Psoas muscle (tissue), 8 donors: ENCODE data around the gene CEP63. TPM values are rescaled to one million over a fixed set of nuclear protein-coding genes. Genes with fewer than 3 reads are reported as not detected.

ENCODE experiments used
- ATAC-seq, 4 donors: fragments of 200-7000 bp; cut with Tn5 transposase; one replicate each; pipeline ENCODE4 v1.9.1; 2020; ENCODE audit warnings: moderate library complexity in 3 of 4, mild to moderate bottlenecking in 2 of 4
- DNase-seq, 2 donors: peaks; one replicate each; pipeline ENCODE4 v3.0.0-alpha.2; 2020
- H3K27ac ChIP-seq: fragments of 200-600 bp; one replicate; pipeline ENCODE4 v1.8.0; 2022
- H3K27me3 ChIP-seq, 3 donors: fragments of 200-600 bp in 1 of 3; one replicate each; pipeline versions ENCODE4 v1.6.1 to v1.8.0; 2013 to 2022; ENCODE audit warnings: low read length in 2 of 3, mild to moderate bottlenecking in 2 of 3, moderate library complexity in 1 of 3; ENCODE audit not compliant: insufficient read depth in 3 of 3
- H3K36me3 ChIP-seq, 2 donors: fragments of 200-600 bp in 1 of 2; one replicate each; pipeline versions ENCODE4 v1.6.1 to v1.8.0; 2013 to 2022; ENCODE audit warnings: low read depth in 1 of 2, mild to moderate bottlenecking in 1 of 2, moderate library complexity in 1 of 2; ENCODE audit not compliant: insufficient read depth in 1 of 2
- H3K4me1 ChIP-seq: fragments of 200-600 bp; one replicate; pipeline ENCODE4 v1.8.0; 2022
- H3K4me3 ChIP-seq: fragments of 200-600 bp; one replicate; pipeline ENCODE4 v1.8.0; 2022; ENCODE audit warnings: mild to moderate bottlenecking
- H3K9me3 ChIP-seq: fragments of 200-600 bp; one replicate; pipeline ENCODE4 v1.8.0; 2022
- CTCF ChIP-seq: fragments of 200-600 bp; IDR thresholded peaks from one replicate; pipeline ENCODE4 v1.8.0; 2022; ENCODE audit warnings: antibody characterized with exemption
- WGBS, 3 donors: extraction: QIAGEN DNeasy Blood & Tissue Kit; methylation state at CpG; one replicate each; pipeline versions ENCODE4 v1.1.6 to v1.1.7; 2013; 5-methylcytosine and 5-hydroxymethylcytosine counted together
- intact Hi-C, 2 donors: fragments of 100-400 bp; cut with DNase I; formaldehyde crosslinking; loops; one replicate each; pipeline versions ENCODE4 v1.11.0 to v1.14.2; 2022
- polyA plus RNA-seq, 3 donors: library from polyadenylated mRNA; stranded (reverse); fragments of 200-250 nt; gene quantifications; one replicate each; pipeline ENCODE4 v1.2.3, GENCODE V29; 2013
- total RNA-seq, 4 donors: library from RNA; stranded (reverse); fragmentation: NEBNext Ultra II Directional in 2 of 4; extraction: Animal tissue kit (Norgen Biotek cat#: 25700) in 2 of 4; gene quantifications; one replicate each; pipeline versions ENCODE4 v1.2.1 to v1.2.4, GENCODE V29; 2021 to 2023
- donor health status: healthy with polysubstance abuse.
- donor health status: DM: no; HTN: no; CAD: no; lungs with moderate emphysema.
- donor health status: Bipolar disorder and iron deficiency.
- donor health status: healthy.
- donor health status: DM: yes; HTN: yes; CAD: no.
- donor health status: DM: no; HTN: no; CAD: no.
- donor health status: DM: no; HTN: no; CAD: no.
- donor health status: DM: yes; HTN: yes; CAD: no.

The CEP63 gene
- total and polyA plus RNA-seq, 7 donors: 26.5 to 51.3 (median 30.3) TPM

- Histone ChIP-seq H3K36me3 (peaks cover 0 to 48% of the 10 kb centered on the region in 2 donors), H3K4me1 (peaks cover 40% of the 10 kb centered on the region), H3K9me3 (no peaks in the 10 kb centered on the region), H3K27me3 (no peaks in the 10 kb centered on the region), H3K27ac (peak overlapping the region; percentile 97), H3K4me3 (no peak overlapping the region)
- TF ChIP-seq CTCF: no peak
- ATAC-seq: no peak
- intact Hi-C loops: loop anchor here in 1 of 2 donors (5.0 kb wide), 1 partner anchor 110 kb away; the partner anchor contains the start of gene AMOTL2
- DNase-seq: no peak
- 92 to 97% (median 94%) methylated on average over 3 of the region's 3 CpGs for WGBS, 3 donors
These were observed 3.2 kb upstream of the CEP63 start for GRCh38 chr3:134482622-134483021.

- Histone ChIP-seq H3K27ac (peak overlapping the region; percentile 97), H3K27me3 (no peaks in the 10 kb centered on the region), H3K36me3 (peaks cover 0 to 41% of the 10 kb centered on the region in 2 donors), H3K4me1 (peaks cover 44% of the 10 kb centered on the region), H3K9me3 (no peaks in the 10 kb centered on the region), H3K4me3 (no peak overlapping the region)
- no peak for DNase-seq
- intact Hi-C loops: loop anchor here in 1 of 2 donors (5.0 kb wide), 1 partner anchor 111 kb away; the partner anchor contains the start of gene AMOTL2
- no peak for TF ChIP-seq CTCF
- 60 to 68% (median 64%) methylated on average over 7 of the region's 7 CpGs for WGBS, 3 donors
- no peak for ATAC-seq
These were observed 2.5 kb upstream of the CEP63 start for GRCh38 chr3:134483195-134483900.

- no peak for TF ChIP-seq CTCF
- peak overlapping the region; percentile 97 for H3K27ac ChIP-seq
- ATAC-seq (peak; percentile 2 to 16 (median 12)), DNase-seq (peak; percentile 62 to 94)
- H3K36me3 ChIP-seq: peaks cover 0 to 25% of the 10 kb centered on the region in 2 donors
- 1% methylated on average over 24 of the region's 24 CpGs for WGBS, 3 donors
- intact Hi-C loops: no loop called here
- no peaks in the 10 kb centered on the region for H3K9me3 ChIP-seq
- peak overlapping the region; percentile 93 for H3K4me3 ChIP-seq
- no peaks in the 10 kb centered on the region for H3K27me3 ChIP-seq
- H3K4me1 ChIP-seq: peaks cover 43% of the 10 kb centered on the region
These were observed 661 bp upstream of the CEP63 start for GRCh38 chr3:134485075-134485717.

- Histone ChIP-seq H3K27me3 (no peaks in the 10 kb centered on the region), H3K4me3 (peak overlapping the region; percentile 93), H3K9me3 (no peaks in the 10 kb centered on the region), H3K36me3 (peaks cover 0 to 11% of the 10 kb centered on the region in 2 donors), H3K27ac (peak overlapping the region; percentile 97), H3K4me1 (peaks cover 37% of the 10 kb centered on the region)
- no peak for TF ChIP-seq CTCF
- no peak for DNase-seq
- intact Hi-C loops: no loop called here
- ATAC-seq: peak in 3 of 4 donors; percentile 3 to 9 (median 6)
- 2 to 3% (median 2%) methylated on average over 17 of the region's 17 CpGs for WGBS, 3 donors
These were observed 752 bp downstream of the CEP63 start for GRCh38 chr3:134486577-134487041.
